Activated CD8-positive, alpha-beta memory T cell treated with anti-CD3 and anti-CD28 coated beads, Interleukin-2, amount 50 U/mL, for 24 hours (primary cell): ENCODE measurements around the gene ACBD4.

Source experiments
- DNase-seq: peaks from one replicate; pipeline ENCODE4 v3.0.0-alpha.2; 2020; ENCODE audit errors: extremely low read depth

ACBD4 gene

DNA sequence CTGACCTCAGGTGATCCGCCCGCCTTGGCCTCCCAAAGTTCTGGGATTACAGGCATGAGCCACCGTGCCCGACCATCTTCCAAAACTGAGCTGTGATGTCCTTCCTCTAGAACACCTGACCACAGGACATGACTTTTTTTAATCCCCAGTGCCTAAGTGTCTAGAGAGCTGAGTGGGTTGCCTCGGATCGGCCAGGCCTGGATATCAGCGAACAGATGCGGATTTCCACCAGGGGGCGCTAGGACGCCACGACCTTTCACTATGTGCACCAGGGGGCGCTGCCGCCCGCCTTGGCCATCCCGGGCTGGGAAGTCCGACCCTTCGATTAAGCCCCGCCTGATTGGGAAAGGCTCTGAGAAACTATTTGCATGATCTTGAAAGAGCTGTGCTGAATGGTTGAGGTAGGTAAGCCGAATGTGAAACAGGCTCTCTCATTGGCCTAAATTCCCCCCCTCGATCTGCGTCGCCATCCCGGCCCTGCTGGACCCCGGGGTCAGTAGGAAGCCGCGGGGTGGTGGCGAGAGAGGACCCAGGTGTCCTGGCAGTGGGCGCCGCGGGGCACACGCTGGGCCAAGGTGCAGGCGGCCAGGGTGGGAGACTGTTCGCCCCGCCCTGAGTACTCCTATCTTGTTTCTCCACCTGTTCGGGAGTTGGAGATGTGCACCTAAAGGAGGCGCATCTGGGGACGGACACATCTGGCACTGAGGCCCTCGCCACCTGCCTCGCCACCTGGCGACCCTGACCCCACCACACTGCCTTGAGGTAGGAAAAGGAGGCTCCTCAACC is at the start of gene ACBD4:
Gene ACBD4, plus strand, starts transcription at position 496 of the 786 bp plus-strand sequence. CDS start 458 bp downstream, outside the sequence.
- DNase-seq = peak; percentile 90

DNA sequence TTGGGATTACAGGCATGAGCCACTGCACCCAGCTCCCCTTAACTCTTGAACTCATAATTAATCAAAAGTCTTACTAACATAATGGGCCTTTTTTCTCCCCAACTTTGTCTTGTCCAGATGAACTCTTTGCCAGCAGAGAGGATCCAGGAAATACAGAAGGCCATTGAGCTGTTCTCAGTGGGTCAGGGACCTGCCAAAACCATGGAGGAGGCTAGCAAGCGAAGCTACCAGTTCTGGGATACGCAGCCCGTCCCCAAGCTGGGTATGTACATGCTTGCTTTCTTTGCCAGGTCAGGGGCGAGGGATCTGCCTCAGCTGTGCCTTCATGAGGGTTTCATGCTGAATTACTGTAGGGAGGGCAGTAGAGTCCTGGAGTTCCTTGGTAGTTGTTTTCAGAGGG is 49.1 kb upstream of the ACBD4 start:
- no peak for DNase-seq

DNA sequence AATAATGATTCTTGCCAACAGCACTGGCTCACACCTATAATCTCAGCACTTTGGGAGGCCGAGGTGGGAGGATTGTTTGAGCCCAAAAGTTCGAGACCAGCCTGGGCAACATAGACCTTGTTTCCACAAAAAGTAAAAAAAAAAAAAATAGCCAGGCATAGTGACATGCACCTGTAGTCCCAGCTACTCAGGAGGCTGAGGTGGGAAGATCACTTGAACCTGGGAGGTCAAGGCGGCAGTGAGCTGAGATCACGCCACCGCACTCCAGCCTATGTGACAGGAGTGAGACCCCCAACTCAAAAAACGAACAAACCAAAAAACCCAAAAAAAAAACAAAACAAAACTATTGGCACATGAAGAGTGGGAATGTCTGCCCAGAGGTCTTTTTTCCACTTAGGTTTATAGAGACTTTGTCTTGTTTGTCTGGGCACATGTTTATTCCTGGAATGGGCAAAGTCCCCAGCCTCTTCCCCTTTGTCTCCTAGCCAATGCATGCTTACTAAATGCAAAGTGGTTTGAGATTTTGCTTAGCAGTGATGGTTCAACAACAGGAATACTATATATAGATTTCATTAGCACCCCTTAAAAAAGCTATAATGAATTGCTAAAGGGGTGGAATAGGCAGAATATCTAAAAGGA is 48.5 kb upstream of the ACBD4 start:
- no peak for DNase-seq

DNA sequence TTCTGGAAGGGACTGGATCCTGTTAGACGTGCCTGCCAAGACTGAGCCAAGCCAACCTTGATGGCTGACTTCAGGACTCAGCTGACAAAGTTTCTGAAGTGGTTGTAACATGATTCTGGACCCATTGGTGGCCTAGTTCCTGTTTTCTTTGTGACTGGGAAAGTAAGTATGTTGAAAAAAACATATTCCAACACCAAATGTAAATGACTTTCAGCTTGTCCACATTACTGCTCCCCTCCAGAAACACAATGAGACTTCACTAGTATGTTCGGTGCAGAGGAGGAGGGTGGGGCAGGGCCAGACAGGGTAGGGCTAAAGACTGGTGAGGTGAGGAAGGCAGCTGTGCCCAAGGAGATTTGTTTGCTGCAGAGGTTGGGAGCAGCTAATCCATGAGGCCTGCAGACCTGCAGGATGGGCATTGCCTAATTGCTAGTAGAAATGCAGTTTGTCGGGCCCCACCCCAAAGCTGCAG is 47.9 kb upstream of the ACBD4 start:
- no peak for DNase-seq

DNA sequence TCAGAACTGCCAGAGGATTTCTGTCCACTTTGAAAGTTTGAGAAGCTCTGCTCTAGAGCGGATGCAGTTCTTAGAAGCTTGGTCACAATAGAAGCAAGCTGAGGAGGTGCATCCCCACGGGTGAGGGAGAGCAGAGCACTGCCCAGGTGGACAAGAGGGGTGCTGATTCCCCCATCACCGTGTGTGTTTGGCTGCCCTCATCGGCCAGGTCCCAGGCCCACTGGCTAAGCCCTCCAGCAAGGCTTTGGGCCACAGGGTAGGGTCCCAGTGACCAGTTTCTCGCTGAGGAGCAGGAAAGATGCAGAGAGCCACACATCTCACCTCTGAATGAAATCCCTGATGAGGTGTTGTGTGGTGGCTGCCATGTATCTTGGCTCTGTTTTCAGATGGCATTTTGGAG is 47.5 kb upstream of the ACBD4 start:
- no peak for DNase-seq

DNA sequence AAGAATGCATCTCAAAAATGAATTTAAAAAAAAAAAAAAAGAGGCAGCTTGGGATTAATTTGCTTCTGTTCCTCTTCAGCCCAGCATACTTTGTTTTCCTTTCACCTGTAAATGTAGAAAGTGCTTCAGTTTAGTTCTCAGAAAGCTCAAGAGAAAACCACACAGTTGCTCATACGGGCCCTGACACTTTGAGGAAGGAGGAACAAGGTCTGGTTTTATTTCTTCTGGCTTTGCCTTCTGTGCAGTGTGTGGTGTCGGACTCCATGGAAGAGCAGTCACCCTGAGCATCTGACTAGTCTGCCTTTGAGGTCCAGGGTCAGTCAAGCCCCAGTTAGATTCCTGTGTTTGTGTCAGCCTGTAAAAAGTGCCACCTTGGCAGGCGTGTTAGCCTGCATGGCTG is 46.7 kb upstream of the ACBD4 start:
- DNase-seq = no peak

DNA sequence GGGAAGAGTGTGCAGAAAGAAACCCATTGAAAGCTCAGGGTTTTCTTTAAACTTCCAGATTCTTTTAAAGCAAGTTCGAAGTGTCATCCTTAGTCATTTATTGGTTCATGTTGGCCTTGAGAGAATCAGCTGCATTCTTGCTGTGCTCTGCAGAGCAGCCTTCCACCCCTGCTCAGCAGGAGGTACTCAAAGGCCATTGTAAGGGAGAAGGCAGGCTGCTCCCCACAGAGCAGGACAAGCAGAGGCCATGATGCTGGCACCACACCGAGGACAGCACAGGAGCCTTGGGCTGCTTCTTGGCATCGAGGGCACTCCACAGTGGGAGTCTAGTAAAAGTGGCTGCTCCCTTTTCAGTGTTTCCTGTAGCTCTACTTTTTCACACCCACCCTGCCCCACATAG is 44.8 kb upstream of the ACBD4 start:
- DNase-seq = no peak

DNA sequence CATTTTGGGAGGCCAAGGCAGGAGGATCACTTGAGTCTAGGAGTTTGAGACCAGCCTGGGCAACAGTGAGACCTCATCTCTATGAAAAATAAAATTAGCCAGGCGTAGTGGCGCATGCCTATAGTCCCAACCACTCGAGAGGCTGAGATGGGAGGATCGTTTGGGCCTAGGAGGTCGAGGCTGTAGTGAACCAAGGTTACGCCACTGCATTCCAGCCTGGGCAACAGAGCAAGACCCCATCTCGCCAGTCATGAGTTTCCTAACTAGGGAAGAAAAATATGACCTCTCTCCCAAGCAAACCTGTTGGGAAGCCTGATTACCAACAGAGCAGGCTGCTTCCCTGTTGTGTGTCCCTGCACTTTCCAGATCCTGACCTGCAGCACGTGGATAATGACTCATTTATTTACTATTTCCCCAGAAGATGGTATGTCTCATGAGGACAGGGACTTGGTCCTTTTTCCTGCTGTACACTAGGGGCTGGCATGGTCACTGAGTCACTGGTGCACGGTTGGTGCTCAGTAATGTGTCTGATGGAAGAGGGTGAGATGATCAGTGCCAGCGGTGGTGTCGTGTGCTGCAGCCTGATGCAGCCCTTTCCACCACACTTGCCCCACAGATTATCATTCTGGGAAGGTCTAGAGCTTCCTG is 43.6 kb upstream of the ACBD4 start:
- no peak for DNase-seq

DNA sequence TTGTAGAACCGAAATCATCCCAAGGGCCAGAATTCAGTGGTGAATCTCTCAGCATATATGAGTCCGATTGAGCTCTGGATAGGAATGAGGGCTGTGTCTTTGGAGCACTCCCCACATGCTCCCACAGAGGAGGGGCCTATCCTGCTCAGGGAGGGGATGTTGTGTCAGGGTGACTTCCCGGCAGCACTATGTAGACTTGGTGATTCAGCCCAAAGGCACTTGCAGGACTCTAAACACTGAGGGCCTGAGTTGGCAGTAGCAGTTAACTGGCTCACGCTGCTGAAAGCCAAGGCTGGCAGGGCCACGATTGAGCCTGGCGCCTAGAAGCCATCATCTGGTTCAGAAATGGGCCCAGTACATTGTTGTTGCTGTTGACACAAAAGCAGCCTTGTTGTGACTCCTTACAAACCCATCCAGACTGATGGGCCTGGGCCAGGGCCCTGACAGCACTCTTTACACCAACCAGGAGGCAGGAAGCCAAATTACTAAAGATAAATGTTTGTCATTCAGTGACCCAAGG is 42.5 kb upstream of the ACBD4 start:
- DNase-seq = no peak

- DNase-seq = no peak
These were observed 41.9 kb upstream of the ACBD4 start for GRCh38 chr17:45093444-45094110.

DNA sequence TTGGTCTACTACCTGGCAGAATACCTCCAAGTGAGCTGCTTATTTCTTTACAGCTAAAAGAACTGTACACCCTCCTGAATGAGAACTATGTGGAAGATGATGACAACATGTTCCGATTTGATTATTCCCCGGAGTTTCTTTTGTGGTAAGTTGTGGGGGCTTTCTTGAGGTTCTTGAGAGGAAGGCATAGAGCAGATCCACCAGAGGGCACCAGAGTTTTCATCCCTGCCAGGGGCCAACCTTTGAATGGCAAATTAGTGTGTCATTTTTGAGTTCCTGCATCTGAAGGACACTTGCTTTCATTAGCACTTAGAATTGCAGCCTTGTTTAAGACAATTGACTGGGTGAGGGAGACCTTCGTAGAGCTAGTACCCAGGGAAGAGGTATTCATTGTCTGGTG is 39.3 kb upstream of the ACBD4 start:
- DNase-seq = no peak

DNA sequence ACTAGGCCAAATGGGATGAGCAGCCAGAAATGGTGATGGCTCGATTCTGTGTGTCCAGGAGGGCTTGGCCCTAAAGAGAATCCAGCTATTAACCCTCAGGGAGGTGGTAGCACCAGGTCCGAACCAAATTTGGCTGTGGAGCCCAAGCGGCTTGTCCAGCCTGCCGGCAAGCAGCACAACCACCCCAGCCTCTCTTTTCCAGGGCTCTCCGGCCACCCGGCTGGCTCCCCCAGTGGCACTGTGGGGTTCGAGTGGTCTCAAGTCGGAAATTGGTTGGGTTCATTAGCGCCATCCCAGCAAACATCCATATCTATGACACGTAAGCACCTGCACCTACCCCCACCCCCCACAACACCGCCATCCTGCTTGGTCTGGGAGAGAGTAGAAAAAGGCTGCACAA is 38.6 kb upstream of the ACBD4 start:
- DNase-seq = no peak

GRCh38 chr17:45098081-45098868 is 37.2 kb upstream of the ACBD4 start:
- DNase-seq = no peak

DNA sequence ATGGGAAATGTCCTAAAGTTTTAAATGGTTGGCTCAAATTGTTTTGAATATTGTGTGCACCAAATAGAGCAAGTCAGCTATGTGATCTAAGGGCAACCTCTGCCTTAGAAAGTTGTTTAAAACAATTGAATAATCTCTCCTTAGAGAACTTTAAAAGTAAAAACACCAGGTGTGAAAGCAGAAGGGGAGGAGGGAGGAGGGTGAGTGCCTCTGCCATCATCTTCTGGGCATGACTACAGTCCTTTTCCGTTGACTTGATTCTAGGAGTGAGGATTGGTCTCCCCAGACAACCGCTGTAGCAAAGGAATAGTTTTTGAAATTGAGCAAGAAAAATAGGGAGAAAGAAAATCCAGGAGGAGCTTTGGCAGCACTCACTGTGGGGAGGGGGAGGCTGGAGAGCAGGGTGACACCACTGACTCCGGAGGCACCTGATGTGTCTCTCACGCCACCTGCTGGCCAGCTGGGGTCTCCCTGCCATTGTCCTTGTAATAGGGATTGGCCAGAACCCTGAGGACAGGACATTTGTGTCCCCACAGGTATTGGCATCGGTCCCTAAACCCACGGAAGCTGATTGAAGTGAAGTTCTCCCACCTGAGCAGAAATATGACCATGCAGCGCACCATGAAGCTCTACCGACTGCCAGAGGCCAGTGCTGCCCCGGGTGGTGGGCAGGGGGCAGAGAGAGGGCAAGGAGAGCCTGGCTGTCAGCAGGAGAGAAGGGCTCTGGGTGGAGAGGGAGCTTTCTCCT is 36.4 kb upstream of the ACBD4 start:
- DNase-seq = peak; percentile 36

- DNase-seq = no peak
These were observed 34.0 kb upstream of the ACBD4 start for GRCh38 chr17:45101546-45101882.

GRCh38 chr17:45101883-45102811 is 33.3 kb upstream of the ACBD4 start:
- no peak for DNase-seq

DNA sequence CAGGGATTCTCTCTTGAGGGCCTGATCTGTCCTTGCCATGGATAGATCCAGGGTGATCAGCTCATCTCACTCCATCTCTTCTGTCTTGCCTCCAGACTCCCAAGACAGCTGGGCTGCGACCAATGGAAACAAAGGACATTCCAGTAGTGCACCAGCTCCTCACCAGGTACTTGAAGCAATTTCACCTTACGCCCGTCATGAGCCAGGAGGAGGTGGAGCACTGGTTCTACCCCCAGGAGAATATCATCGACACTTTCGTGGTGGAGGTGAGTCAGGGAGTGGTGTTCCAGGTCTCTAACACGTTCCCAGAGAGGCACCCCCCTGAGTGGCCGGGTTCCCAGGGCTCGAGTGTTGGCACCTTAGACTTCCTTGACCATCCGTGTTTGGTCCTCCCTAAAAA is 32.6 kb upstream of the ACBD4 start:
- no peak for DNase-seq

DNA sequence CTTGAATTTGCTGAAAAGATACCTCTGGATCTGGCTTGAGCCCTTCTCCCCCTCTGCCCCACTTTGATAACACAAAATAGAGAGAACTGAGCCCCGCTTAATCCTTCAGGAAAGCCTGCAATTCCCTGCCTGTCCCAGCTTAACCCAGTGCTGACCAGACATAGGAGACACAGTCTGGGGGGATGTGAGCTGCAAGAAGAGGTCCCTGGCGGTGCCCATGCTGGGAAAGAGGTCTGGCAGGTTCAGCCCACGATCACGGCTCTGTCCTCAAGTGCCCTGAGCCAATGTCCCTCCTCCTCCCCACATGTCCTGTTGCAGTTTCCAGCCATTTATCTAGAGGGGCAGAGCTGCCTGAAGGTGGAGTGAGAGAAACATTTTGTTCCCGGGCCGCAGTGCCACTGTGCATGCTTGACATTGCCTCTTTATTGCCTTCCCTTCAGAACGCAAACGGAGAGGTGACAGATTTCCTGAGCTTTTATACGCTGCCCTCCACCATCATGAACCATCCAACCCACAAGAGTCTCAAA is 32.2 kb upstream of the ACBD4 start:
- no peak for DNase-seq

DNA sequence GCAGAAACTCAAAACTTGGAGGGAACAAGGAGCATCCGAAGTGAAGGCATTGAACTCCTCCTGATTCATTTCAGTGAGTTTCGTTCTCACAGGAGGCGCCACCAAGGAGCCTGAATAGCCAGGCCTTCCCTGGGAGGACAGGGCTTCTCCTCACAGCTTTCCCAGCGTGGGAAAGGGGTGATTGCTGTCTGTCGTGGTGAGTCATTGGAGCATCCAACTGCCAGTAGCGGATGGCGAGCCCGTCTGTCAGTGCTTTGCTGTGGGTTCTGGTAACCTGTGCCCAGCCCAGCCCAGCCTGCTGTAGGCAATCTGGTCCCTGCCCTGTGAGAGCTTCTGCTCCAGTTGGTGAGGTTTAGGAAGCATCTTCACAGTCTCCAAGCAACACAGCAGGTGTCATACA is 31.5 kb upstream of the ACBD4 start:
- no peak for DNase-seq
